ENCODE data around the gene VPS51.
"Not testable (repeated sequence)": the region's sequence is repeated elsewhere in the genome, so short reads cannot be mapped to it uniquely, and the experiment has no call there.

The VPS51 gene

DNA sequence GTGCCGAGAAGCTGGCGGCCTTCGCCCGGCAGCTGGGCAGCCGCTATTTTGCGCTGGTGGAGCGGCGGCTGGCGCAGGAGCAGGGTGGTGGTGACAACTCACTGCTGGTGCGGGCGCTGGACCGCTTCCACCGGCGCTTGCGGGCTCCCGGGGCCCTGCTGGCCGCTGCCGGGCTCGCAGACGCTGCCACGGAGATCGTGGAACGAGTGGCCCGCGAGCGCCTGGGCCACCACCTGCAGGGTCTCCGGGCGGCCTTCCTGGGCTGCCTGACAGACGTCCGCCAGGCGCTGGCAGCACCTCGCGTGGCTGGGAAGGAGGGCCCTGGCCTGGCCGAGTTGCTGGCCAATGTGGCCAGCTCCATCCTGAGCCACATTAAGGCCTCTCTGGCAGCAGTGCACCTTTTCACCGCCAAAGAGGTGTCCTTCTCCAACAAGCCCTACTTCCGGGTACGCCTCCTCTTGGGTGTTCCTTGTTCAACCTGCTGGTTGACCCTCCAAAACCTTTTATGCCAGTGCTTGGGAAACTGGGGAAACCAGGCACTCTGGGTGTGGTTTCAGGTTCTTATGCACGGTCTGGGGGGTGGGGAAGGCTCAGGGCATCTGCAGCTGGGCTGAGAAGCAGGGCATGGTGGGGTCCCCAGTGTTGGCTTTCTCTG, 12.6 kb downstream of the VPS51 start:
- no peak for DNase-seq

DNA sequence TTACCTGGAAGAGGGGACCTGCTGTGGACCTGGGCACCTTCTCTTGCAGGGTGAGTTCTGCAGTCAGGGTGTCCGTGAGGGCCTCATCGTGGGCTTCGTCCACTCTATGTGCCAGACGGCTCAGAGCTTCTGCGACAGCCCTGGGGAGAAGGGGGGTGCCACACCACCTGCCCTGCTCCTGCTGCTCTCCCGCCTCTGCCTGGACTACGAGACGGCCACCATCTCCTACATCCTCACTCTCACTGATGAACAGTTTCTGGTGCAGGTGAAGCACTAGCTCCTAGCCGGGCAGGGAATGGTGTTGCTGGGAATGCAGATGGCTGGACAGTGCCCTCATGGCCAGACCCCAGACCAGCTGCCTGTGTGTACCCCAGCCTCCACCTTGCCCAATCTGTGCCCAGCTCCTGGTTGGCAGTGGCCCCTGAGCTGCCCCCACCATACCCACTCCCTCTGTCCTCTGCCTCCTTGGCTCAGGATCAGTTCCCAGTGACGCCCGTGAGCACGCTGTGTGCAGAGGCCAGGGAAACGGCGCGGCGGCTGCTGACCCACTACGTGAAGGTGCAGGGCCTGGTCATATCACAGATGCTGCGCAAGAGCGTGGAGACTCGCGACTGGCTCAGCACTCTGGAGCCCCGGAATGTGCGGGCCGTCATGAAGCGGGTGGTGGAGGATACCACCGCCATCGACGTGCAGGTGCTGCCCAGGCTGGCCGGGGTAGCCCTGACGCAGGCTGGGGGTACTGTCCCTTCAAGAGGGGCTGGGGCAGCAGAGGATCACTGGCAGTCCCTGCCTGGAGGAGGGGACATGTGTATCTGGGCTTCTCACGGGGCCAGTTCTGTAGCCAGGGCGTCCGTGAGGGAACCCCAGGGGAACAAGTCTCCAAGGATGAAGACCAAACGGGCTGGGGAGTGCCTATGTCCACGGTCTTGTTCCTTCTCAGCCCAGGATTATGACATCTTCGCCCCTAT, 13.5 kb downstream of the VPS51 start:
- no peak for DNase-seq

DNA sequence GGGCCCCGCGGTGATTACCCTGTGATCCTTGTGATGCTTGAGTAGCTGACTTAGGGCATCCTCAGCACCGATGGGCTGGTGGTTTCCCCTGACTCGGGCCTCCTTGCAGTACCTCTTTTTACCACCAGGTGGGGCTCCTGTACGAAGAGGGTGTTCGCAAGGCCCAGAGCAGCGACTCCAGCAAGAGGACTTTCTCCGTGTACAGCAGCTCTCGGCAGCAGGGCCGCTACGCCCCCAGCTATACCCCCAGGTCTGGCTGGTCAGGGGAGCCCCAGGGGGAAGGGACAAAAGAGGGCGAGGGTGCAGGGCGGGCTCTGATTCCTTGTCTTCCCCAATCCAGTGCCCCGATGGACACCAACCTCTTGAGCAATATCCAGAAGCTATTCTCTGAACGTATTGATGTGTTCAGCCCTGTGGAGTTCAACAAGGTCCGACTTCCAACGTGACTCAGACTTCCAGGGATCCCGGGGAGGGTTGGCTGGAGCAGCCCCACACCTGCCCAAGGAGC, 14.4 kb downstream of the VPS51 start:
- DNase-seq, result peak; percentile 90

DNA sequence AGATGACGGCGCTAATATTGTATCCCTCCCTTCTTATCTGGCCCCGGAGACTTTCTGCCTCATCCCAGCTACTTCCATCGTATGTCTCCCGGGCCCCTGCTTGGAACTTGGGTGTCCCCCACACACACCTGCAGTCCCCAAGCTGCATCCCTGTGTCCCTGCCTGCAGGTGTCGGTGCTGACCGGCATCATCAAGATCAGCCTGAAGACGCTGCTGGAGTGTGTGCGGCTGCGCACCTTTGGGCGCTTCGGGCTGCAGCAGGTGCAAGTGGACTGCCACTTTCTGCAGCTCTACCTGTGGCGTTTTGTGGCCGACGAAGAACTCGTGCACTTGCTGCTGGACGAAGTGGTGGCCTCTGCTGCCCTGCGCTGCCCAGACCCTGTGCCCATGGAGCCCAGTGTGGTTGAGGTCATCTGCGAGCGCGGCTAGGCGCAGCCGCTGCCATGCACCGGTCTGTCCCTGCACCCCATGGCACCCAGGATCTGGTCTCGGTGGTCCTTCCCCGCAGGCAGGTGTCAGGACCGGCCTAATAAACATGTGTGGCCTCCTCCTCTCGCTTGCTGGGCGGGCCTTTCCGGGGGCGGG, 15.2 kb downstream of the VPS51 start:
- DNase-seq, result no peak

DNA sequence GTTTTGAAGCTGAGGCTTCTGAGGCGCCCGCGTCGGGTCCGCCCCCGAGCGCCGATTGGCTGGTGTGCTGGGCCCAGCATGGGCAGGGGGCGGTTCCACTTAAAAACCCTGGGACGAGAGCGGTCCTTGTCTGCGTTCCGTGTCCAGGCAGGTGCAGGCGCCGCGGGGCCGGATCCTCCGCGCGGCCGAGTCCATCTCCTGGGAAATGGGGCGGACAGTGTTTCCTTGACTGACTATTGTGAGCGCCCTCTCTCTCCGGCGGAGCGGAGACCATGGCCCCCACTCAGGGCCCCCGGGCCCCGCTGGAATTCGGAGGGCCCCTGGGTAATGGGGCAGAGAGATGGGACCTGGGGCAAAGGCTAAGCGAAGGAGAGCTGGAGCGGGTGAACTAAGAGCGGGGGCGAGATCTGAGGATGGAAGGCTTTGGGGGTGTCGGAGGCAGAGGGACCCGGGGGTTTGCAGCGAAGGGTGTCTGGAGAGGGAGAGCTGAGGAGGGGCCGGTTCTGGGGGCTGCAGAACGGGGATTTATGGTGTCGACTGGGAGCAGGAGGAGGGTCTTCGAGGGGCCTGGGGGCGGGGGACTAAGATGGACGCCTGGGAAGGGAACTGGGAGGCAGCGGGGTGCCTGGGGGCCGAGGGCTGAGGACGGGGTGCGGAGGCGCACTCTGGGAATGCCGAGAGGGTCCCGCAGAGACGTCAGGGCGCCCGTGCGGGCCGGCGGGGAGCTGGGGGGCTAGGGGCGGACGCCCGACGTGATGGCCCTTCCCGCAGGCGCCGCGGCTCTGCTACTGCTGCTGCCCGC, 15.9 kb downstream of the VPS51 start, which contains the start of gene TM7SF2:
Gene TM7SF2, plus strand, starts transcription at position 129 of the 802 bp plus-strand sequence. Its CDS starts 144 bp downstream, at position 273.
- peak; percentile 94 for DNase-seq

DNA sequence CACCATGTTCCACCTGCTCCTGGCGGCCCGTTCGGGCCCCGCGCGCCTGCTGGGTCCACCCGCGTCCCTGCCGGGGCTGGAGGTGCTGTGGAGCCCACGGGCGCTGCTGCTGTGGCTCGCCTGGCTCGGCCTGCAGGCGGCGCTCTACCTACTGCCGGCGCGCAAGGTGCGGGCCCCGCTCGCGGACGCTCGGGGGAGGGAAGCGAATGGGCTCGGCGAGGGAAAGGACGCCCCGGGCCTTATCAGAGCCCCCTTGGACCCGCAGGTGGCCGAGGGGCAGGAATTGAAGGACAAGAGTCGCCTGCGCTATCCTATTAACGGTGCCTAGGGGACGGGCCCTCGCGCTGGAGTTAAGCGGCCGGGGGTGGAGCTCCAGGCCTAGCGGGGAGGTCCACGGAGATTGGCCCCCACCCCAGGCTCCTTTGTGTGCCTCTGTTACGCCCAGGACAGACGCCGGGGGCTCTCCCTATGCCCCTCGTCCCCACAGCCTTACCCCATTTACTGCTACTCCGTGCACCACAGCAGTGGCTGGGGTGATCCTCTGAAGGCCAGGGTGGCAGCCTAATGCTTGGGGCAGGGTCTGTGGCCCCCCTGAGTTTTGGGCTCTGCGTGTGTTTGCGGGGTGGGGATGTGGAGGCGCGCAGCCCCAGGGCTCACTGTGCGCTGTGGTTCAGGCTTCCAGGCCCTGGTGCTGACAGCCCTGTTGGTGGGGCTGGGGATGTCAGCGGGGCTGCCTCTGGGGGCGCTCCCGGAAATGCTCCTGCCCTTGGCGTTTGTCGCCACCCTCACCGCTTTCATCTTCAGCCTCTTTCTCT, 16.7 kb downstream of the VPS51 start:
- DNase-seq, result peak; percentile 59

DNA sequence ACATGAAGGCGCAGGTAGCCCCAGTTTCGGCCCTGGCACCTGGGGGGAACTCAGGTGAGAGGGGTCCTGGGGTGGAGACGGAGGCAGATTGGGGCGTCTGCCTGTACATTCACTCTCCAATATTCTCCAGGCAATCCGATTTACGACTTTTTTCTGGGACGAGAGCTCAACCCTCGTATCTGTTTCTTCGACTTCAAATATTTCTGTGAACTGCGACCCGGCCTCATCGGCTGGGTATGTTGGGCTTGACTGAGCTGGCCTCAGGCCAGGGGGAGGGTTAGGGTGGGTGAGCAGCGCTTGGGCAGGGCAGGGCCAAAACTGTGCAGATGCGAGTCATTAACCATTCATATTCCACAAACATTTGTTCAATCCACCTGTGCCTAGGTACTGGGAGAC, 17.3 kb downstream of the VPS51 start:
- no peak for DNase-seq

DNA sequence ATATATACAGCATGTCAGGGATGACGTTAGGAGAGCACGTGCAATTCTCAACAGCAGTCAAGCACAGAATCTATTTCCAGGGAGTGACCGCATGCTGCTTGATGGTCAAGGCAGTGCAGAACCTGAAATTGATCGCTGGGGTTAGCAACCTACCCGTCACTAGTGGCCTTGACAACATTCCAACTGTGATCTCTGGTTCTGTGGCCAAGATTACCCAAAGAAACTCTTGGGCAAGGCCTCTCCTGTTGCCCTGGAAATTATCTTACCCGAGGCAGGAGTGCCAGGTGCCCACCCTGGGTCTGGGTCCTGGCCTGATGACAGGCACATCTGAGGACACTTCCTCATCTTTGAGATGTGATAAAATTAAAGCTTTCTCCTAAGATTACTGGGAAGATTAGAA, 17.8 kb downstream of the VPS51 start:
- DNase-seq, result no peak

DNA sequence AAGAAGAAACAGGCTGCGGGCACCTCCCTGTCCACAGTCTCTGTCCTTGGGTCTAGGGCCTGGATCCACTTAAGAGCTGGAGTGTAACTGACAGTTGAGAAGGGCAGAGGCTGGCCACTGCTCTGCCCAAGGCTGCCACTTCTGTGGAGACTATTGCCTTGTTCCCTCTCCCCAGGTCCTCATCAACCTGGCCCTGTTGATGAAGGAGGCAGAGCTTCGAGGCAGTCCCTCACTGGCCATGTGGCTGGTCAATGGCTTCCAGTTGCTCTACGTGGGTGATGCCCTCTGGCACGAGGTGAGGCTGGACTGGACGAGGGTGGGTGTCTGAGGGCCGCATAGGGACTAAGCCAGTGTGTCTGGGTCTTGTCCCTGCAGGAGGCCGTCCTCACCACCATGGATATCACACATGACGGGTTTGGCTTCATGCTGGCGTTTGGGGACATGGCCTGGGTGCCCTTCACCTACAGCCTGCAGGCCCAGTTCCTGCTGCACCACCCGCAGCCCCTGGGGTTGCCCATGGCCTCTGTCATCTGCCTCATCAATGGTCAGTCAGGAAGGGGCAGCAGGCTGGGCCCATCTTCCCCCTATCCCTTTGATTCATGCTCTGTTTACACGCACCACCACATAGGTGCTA, 18.6 kb downstream of the VPS51 start:
- DNase-seq, result no peak

DNA sequence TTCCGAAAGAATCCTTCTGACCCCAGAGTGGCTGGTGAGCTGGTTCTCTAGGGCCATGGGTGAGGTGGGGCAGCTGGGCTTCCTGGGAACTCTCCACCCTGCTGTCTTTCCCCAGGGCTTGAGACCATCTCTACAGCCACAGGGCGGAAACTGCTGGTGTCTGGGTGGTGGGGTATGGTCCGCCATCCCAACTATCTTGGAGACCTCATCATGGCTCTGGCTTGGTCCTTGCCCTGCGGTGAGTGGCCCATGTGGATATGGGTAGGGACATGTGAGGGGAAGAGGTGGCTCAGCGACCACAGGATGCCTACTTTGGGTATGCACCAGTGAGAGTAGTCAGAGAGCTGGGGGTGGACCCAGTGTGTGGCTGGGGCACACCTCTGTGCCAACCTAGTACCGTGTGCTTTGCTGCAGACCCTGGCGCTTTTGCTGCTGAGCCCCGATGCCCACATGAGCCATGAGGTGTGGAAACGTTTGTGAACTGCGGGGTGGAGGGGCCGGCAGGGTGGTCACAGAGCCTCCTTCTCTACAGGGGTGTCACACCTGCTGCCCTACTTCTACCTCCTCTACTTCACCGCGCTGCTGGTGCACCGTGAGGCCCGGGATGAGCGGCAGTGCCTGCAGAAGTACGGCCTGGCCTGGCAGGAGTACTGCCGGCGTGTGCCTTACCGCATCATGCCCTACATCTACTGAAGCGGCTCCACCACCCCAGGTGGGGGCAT, 19.5 kb downstream of the VPS51 start:
- no peak for DNase-seq

DNA sequence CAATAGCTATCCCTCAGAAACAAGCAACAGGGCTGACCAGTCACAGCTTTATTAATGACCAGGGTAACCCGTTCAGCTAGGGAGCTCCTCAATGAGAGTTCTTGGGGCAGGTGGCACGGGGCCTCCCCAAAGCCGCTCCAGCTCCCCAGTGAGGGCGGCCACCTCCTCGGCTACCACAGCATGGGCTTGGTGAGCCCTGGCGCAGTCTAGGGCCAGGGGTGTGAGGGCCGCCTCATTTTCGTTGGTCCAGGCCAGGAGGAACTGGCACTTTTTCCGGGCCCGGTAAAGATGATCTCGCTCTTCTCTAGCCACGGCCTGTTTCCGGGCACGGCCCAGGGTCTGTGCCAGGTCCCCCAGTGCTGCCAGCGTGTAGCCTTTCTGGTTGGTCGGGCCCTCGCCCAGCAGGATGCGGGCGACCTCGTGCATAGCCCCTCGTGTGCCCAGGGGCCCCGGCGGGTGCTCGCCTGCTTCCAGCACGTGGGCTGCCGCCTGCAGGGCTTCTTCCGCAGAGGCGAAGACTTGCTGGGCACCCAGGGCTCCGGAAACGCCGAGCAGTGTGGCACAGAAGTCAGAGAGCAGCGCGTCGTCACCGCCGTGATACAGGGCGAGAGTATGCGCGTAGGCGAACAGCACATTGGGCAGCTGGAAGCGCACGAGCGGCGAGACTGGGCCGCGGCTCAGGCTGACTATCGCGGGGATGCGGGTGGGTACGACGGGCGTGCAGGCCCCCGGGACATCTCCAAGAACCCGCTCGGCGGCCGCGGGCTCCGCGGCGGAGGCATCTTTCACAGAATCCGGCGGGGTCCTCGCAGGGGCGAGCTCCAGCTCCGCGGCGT, 20.6 kb downstream of the VPS51 start:
- peak; percentile 72 for DNase-seq

DNA sequence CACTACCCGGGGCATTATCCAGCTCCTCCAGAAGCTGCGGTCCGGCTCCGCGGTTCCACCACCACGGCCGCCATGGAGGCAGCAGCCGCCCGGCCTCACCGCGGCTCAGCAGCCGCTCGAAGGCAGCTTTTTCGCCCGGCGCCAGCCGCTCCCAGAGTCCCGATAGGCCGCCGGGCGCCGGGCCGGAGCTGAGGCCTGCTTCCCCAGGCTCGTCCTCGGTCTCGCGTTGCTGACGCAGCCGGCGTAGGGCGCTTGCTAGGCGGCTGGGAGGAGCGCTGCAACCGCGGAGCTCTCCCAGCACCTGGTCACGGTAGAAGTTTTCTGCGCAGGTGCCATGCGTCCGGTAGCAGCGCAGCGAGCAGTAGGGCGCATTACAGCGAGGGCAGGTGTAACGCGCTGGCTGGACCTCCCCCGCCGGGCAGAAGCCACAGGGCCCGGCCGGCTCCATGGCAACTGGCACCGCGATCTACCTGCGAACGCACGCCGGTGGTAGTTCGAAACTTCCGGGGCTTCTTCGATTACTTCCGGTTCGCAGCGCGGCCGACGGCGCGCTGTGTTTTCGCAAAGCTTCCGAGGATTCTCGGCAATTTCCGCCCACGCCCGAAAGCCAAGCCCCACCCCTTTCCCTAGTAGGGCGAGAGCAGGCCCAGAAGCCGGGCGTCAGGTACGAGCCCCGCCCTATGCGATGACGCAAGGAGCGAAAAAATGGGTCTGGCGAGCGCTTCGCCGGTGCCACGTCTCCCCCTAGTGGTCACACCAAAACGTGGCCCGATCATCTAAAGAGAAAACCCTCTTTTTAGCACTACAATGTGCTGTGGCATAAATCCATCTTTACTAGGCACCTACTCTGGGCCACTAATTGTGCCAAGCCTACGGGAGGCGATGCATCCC, 21.4 kb downstream of the VPS51 start, which contains the start of gene ZNHIT2:
Gene ZNHIT2, minus strand, starts transcription at position 496 of the 891 bp plus-strand sequence. Its CDS starts 48 bp downstream, at position 448.
- peak; percentile 100 for DNase-seq

DNA sequence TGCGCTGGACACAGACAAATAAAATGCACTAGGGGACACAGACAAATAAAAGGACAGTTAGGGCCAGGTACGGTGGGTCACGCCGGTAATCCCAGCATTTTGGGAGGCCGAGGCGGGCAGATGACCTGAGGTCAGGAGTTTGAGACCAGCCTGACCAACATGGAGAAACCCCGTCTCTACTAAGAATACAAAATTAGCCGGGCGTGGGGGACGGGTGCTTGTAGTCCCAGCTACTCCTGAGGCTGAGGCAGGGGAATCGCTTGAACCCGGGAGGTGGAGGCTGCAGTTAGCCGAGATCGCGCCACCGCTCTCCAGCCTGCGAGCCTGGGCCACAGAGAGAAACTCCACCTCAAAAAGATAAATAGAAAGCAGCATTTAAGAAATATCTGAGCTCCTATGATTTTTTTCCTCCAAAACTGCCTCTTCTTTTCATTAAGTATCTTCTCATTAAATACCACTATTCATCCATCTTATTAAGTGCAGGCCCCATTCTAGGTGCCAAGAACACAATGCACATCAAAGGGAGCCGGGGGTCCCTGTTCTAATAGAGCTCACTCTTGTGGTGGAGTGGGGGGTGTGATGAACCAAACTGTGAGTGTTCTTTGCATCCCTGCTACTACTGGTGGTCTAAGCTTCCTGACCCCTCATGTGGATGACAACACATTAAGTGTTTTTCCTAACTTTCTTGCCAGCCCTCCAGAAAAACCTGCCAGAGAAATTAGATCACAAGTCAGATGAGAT, 22.3 kb downstream of the VPS51 start:
- no peak for DNase-seq

DNA sequence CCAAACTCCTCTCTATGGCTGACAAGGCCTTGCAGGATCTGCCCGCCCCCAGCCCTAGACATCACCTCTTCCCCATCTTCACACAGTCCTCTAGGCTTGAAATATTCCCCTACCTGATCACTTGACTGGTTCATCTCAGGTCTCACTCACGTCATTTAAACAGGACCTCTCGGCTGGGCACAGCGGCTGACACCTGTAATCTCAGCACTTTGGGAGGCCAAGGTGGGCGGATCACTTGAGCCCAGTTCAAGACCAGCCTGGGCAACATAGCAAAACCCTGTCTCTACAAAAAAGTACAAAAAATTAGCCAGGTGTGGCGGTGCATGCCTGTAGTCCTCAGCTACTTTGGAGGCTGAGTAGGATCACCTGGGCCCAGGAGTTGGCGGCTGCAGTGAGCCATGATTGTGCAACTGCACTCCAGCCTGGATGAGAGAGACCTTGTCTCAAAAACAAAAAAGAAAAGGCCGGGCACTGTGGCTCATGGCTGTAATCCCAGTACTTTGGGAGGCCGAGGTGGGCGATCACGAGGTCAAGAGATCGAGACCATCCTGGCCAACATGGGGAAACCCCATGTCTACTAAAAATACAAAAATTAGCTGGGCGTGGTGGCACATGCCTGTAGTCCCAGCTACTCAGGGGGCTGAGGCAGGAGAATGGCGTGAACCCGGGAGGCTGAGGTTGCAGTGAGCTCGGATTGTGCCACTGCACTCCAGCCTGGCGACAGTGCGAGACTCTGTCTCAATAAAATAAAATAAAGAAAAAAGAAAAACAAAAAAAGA, 23.1 kb downstream of the VPS51 start:
- not testable (repeated sequence) for DNase-seq

DNA sequence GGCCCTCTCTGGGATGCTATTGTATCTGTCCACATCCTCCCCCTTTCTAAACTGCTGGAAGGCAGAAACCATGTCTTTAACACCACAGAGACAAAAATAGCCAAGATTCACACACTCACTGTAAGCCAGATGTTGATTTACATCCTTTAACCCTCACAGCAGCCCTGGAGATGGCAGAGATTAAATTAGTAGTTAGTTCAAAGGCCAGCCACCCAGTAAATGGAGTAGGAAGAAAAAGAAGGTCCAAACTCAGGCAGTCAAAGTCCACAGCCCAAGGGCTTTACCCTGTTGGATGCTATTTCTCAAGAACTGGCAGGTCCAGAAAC, 23.6 kb downstream of the VPS51 start:
- DNase-seq, result no peak

DNA sequence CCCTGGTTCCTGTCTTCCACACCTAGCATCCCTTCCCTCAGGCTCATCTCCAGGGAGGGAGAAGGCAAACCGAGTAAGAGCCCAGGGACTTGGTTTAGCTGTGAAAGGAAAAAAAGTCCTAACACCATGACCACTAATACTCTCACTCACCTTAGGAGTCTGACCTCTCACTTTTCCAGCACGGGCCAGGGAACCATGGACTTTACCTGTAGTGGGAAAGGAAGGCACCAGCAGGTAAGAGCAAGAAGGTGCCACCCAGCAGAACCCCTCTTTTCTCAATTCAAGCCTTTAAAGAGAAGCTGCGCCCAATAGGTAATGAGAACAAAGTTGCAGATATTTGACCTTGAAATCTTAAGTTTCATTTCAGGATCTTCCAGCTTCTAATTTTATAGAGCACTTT, 24.8 kb downstream of the VPS51 start:
- DNase-seq, result no peak

DNA sequence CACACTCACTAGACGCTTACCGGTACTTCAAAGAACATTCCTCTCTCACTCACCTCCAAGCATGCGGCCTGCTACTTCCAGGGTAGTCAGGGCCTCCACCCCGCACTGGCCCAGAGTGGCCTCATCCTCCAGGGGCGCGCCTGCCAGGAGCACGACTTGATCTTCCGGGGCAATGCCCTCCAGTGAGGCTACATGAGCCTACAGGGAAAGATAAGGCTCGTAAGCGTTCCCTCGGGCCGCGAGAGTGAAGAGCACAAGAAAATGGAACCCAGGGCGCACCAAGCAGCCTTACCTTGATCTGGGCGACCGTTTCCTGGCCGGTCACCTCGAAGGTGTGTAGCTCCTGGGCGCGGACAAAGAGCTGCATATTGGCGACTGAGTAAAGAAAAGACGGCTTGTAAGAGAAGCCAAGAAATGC, 25.4 kb downstream of the VPS51 start:
- peak; percentile 16 for DNase-seq
